Measurements from ENCODE around the gene PRPF8.

Gene PRPF8

DNA sequence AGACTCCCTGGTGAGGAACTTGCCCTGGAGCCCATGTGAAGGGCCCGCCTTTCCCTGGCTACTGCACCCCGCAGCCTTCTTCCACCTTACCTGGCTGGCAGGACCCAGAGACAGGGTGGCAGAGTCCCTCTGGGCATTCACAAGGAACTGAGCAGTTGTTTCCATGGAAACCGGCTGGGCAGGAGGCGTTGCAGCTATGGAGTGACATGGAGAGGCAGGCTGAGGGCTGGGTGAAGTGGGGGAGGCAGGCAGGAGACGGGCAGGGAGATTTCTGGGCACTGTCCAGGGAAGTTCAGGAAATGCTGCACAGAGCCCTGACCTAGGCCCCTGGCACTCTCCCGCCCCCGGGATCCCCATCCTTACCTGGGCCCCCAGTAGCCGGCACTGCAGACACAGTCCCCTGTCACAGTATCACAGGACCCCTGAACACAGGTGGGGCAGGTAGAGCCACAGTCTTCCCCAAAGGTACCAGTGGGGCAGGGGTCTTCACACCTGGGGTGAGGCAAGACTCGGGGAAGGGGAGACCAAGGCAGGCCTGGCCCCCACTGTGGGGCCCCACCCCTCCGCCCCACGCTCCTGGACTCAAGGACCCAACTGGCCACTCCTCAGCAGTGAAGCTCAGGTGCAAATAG, 45.0 kb downstream of the PRPF8 start:
- Histone ChIP-seq H2BK12ac (ENCODE audit: low read length in 2 of 2) (no peak overlapping the region), H2BK120ac (ENCODE audit: low read depth, low read length) (no peak overlapping the region), H3K27me3 (ENCODE audit: control insufficient read depth in 1 of 2, insufficient read depth in 1 of 2, low read length in 2 of 2) (peaks cover 0 to 7% of the 10 kb centered on the region in 2 experiments), H3K4me3 (ENCODE audit: insufficient read depth in 1 of 2, low read depth in 1 of 2, low read length in 2 of 2) (no peak overlapping the region), H3K4me2 (ENCODE audit: low read length, poor library complexity, severe bottlenecking) (no peak overlapping the region), H3K9me3 (ENCODE audit: control insufficient read depth, low read length) (no peaks in the 10 kb centered on the region), H2BK5ac (ENCODE audit: low read depth, low read length, poor library complexity, severe bottlenecking) (no peak overlapping the region), H3K4ac (ENCODE audit: low read depth in 1 of 2, low read length in 2 of 2) (no peak overlapping the region), H4K91ac (ENCODE audit: low read length) (no peak overlapping the region), H3K9ac (ENCODE audit: low read length) (no peak overlapping the region), H3K4me1 (ENCODE audit: control insufficient read depth, insufficient read depth, low read depth, low read length) (peaks cover 19% of the 10 kb centered on the region), H3K27ac (ENCODE audit: low read length, poor library complexity, severe bottlenecking) (no peak overlapping the region), H3K79me1 (replicated peaks; ENCODE audit: low read length, poor library complexity, severe bottlenecking) (no peaks in the 10 kb centered on the region), H3K18ac (ENCODE audit: low read depth in 1 of 2, low read length in 2 of 2) (no peak overlapping the region), H3K14ac (ENCODE audit: low read length in 2 of 2) (no peak overlapping the region), H2BK15ac (ENCODE audit: low read depth, poor library complexity, severe bottlenecking) (no peak overlapping the region), H2AFZ (ENCODE audit: low read depth, low read length) (no peak overlapping the region), H2AK5ac (ENCODE audit: low read length, severe bottlenecking) (no peak overlapping the region), H4K8ac (ENCODE audit: low read length) (no peak overlapping the region), H3K23ac (ENCODE audit: low read length in 2 of 2) (no peak overlapping the region), H3K36me3 (ENCODE audit: control insufficient read depth in 1 of 2, insufficient read depth in 2 of 2, low read depth in 1 of 2, low read length in 2 of 2) (peaks cover 0 to 6% of the 10 kb centered on the region in 2 experiments)
- WGBS: 85% methylated on average over 11 of the region's 11 CpGs
- DNase-seq: no peak

DNA sequence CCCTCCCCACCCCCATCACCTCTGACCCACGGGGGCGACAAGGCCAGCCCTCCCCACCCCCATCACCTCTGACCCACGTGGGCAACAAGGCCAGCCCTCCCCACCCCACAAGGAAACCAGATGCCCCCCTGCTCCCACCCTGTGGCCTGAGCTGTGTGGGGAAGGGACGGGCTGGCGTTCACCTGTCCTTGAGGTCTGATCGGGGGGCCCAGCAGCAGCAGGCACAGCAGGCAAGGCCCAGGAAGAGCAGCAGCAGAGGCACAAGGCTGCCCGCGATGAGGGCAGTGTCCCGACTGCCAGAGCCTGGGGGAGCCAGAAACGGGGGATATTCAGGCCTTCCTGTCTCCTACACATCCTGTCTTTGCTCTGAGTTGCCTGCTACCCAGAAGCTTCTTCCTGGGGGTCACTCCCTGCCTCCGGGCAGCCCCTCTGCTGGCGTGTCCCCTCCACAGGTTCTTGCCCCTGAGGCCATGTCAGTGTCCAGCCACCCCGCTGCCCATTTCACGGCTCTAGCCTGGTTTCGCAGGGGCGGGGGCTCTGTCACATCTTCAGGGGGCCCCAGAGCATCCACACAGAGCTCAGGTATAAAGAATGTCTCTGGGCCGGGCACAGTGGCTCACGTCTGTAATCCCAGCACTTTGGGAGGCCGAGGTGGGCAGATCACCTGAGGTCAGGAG, 45.9 kb downstream of the PRPF8 start:
- Histone ChIP-seq H4K8ac (ENCODE audit: low read length) (no peak overlapping the region), H3K4me3 (ENCODE audit: insufficient read depth in 1 of 2, low read depth in 1 of 2, low read length in 2 of 2) (no peak overlapping the region), H2BK15ac (ENCODE audit: low read depth, poor library complexity, severe bottlenecking) (peak overlapping the region; percentile 19), H2AK5ac (ENCODE audit: low read length, severe bottlenecking) (no peak overlapping the region), H2BK12ac (ENCODE audit: low read length in 2 of 2) (no peak overlapping the region), H3K9ac (ENCODE audit: low read length) (no peak overlapping the region), H3K27ac (ENCODE audit: low read length, poor library complexity, severe bottlenecking) (no peak overlapping the region), H2AFZ (ENCODE audit: low read depth, low read length) (no peak overlapping the region), H2BK5ac (ENCODE audit: low read depth, low read length, poor library complexity, severe bottlenecking) (no peak overlapping the region), H3K4me2 (ENCODE audit: low read length, poor library complexity, severe bottlenecking) (no peak overlapping the region), H3K14ac (ENCODE audit: low read length in 2 of 2) (no peak overlapping the region), H3K4me1 (ENCODE audit: control insufficient read depth, insufficient read depth, low read depth, low read length) (peaks cover 10% of the 10 kb centered on the region), H3K9me3 (ENCODE audit: control insufficient read depth, low read length) (no peaks in the 10 kb centered on the region), H3K23ac (ENCODE audit: low read length in 2 of 2) (no peak overlapping the region), H2BK120ac (ENCODE audit: low read depth, low read length) (no peak overlapping the region), H3K27me3 (ENCODE audit: control insufficient read depth in 1 of 2, insufficient read depth in 1 of 2, low read length in 2 of 2) (peaks cover 0 to 7% of the 10 kb centered on the region in 2 experiments), H4K91ac (ENCODE audit: low read length) (no peak overlapping the region), H3K79me1 (replicated peaks; ENCODE audit: low read length, poor library complexity, severe bottlenecking) (no peaks in the 10 kb centered on the region), H3K4ac (ENCODE audit: low read depth in 1 of 2, low read length in 2 of 2) (no peak overlapping the region), H3K36me3 (ENCODE audit: control insufficient read depth in 1 of 2, insufficient read depth in 2 of 2, low read depth in 1 of 2, low read length in 2 of 2) (peaks cover 0 to 6% of the 10 kb centered on the region in 2 experiments), H3K18ac (ENCODE audit: low read depth in 1 of 2, low read length in 2 of 2) (no peak overlapping the region)
- no peak for DNase-seq
- 76% methylated on average over 17 of the region's 19 CpGs for WGBS

DNA sequence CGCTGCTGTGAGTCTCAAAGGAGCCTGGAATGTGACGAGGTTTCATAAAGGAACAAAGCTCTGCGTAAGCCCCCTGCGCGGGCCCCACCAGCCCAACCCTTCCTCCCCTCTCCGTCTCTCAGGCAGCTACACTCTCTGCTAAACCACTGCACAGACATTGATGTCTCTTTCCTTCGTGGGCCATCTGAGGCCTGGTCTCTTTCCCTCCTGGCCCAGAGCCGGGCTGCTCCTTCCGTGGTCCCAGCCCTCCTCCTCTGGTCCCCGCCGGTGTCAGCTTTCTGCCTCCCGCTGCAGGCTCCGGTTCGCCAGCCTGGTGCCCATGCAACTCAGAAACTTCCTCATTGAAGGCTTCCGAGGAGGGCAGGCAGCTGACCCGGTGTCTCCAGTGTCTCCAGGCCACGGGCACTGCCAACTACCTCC, 46.5 kb downstream of the PRPF8 start:
- 85% methylated on average over 17 of the region's 17 CpGs for WGBS
- Histone ChIP-seq H2AFZ (ENCODE audit: low read depth, low read length) (no peak overlapping the region), H4K91ac (ENCODE audit: low read length) (no peak overlapping the region)

DNA sequence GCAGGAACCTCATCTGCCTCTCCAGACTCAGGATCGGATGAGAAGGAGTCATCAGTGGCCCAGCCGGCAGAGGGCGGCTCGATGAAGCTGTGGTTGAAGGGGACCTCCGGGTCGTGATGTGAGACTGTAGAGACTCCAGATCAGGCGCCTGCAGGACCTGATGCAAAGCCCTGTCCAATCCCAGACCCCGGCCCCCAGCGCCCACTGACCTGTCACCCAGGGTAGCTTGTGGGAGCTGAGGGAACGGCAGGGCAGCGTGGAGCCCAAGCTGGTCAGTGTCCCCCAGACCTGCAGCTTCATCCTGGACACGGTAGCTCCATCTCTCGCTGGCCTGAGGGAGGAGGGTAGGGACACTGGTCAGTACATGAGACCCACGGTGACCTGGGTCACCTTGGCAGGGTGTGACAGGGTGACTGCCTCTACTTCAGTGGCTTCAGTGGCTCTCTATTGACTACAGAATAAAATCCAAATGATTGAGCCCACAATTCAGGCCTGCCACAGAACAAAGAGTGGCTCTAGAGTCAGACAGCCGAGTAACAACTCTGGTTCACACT, 47.9 kb downstream of the PRPF8 start:
- Histone ChIP-seq H3K79me1 (replicated peaks; ENCODE audit: low read length, poor library complexity, severe bottlenecking) (no peaks in the 10 kb centered on the region), H3K9me3 (ENCODE audit: control insufficient read depth, low read length) (no peaks in the 10 kb centered on the region), H3K23ac (ENCODE audit: low read length in 2 of 2) (no peak overlapping the region), H3K18ac (ENCODE audit: low read depth in 1 of 2, low read length in 2 of 2) (no peak overlapping the region), H2BK15ac (ENCODE audit: low read depth, poor library complexity, severe bottlenecking) (no peak overlapping the region), H3K4me1 (ENCODE audit: control insufficient read depth, insufficient read depth, low read depth, low read length) (peaks cover 3% of the 10 kb centered on the region), H3K4me3 (ENCODE audit: insufficient read depth in 1 of 2, low read depth in 1 of 2, low read length in 2 of 2) (no peak overlapping the region), H3K14ac (ENCODE audit: low read length in 2 of 2) (no peak overlapping the region), H4K91ac (ENCODE audit: low read length) (no peak overlapping the region), H3K27me3 (ENCODE audit: control insufficient read depth in 1 of 2, insufficient read depth in 1 of 2, low read length in 2 of 2) (peaks cover 0 to 8% of the 10 kb centered on the region in 2 experiments), H2BK120ac (ENCODE audit: low read depth, low read length) (no peak overlapping the region), H2AFZ (ENCODE audit: low read depth, low read length) (no peak overlapping the region), H3K9ac (ENCODE audit: low read length) (no peak overlapping the region), H2AK5ac (ENCODE audit: low read length, severe bottlenecking) (no peak overlapping the region), H2BK5ac (ENCODE audit: low read depth, low read length, poor library complexity, severe bottlenecking) (no peak overlapping the region), H3K4ac (ENCODE audit: low read depth in 1 of 2, low read length in 2 of 2) (no peak overlapping the region), H3K4me2 (ENCODE audit: low read length, poor library complexity, severe bottlenecking) (no peak overlapping the region), H3K27ac (ENCODE audit: low read length, poor library complexity, severe bottlenecking) (no peak overlapping the region), H2BK12ac (ENCODE audit: low read length in 2 of 2) (no peak overlapping the region), H4K8ac (ENCODE audit: low read length) (no peak overlapping the region), H3K36me3 (ENCODE audit: control insufficient read depth in 1 of 2, insufficient read depth in 2 of 2, low read depth in 1 of 2, low read length in 2 of 2) (peaks cover 0 to 6% of the 10 kb centered on the region in 2 experiments)
- WGBS: 82% methylated on average over 15 of the region's 15 CpGs
- no peak for DNase-seq

More for the DNA sequence above, 46.5 kb downstream of the PRPF8 start:
- Histone ChIP-seq H2BK12ac (ENCODE audit: low read length in 2 of 2) (no peak overlapping the region), H3K4me3 (ENCODE audit: insufficient read depth in 1 of 2, low read depth in 1 of 2, low read length in 2 of 2) (no peak overlapping the region), H3K27ac (ENCODE audit: low read length, poor library complexity, severe bottlenecking) (no peak overlapping the region), H3K27me3 (ENCODE audit: control insufficient read depth in 1 of 2, insufficient read depth in 1 of 2, low read length in 2 of 2) (peaks cover 0 to 7% of the 10 kb centered on the region in 2 experiments), H3K4me2 (ENCODE audit: low read length, poor library complexity, severe bottlenecking) (no peak overlapping the region), H2BK15ac (ENCODE audit: low read depth, poor library complexity, severe bottlenecking) (no peak overlapping the region), H3K36me3 (ENCODE audit: control insufficient read depth in 1 of 2, insufficient read depth in 2 of 2, low read depth in 1 of 2, low read length in 2 of 2) (peaks cover 0 to 6% of the 10 kb centered on the region in 2 experiments), H3K4ac (ENCODE audit: low read depth in 1 of 2, low read length in 2 of 2) (no peak overlapping the region), H3K79me1 (replicated peaks; ENCODE audit: low read length, poor library complexity, severe bottlenecking) (no peaks in the 10 kb centered on the region), H3K9ac (ENCODE audit: low read length) (no peak overlapping the region), H2BK120ac (ENCODE audit: low read depth, low read length) (no peak overlapping the region), H3K23ac (ENCODE audit: low read length in 2 of 2) (no peak overlapping the region), H2AK5ac (ENCODE audit: low read length, severe bottlenecking) (no peak overlapping the region), H4K8ac (ENCODE audit: low read length) (no peak overlapping the region), H3K9me3 (ENCODE audit: control insufficient read depth, low read length) (no peaks in the 10 kb centered on the region), H3K4me1 (ENCODE audit: control insufficient read depth, insufficient read depth, low read depth, low read length) (peaks cover 4% of the 10 kb centered on the region), H2BK5ac (ENCODE audit: low read depth, low read length, poor library complexity, severe bottlenecking) (no peak overlapping the region), H3K18ac (ENCODE audit: low read depth in 1 of 2, low read length in 2 of 2) (no peak overlapping the region), H3K14ac (ENCODE audit: low read length in 2 of 2) (no peak overlapping the region)
- DNase-seq: no peak
